Activated CD4-positive, CD25-positive, alpha-beta regulatory T cell treated with anti-CD3 and anti-CD28 coated beads, Interleukin-2, amount 50 U/mL, for 16 hours (primary cell): ENCODE results near the gene SSBP2.

Source experiments
- DNase-seq: peaks from one replicate; pipeline ENCODE4 v3.0.0-alpha.2; 2020; ENCODE audit warnings: low read depth, low spot score

Gene SSBP2

GRCh38 chr5:81393783-81394718 is 356.8 kb downstream of the SSBP2 start, which contains the start of gene ACOT12:
Gene ACOT12 (minus strand): TSS chr5:81394134. CDS start chr5:81394114, 20 bp downstream.
- DNase-seq: no peak

- DNase-seq: no peak
Measured at GRCh38 chr5:81393430-81393782, 357.5 kb downstream of the SSBP2 start.

- DNase-seq: no peak
Measured at GRCh38 chr5:81389025-81389424, 361.9 kb downstream of the SSBP2 start.

- no peak for DNase-seq
Measured at GRCh38 chr5:81388169-81388568, 362.7 kb downstream of the SSBP2 start.

GRCh38 chr5:81383867-81384266 is 367.0 kb downstream of the SSBP2 start:
- no peak for DNase-seq

GRCh38 chr5:81371354-81371876 is 379.5 kb downstream of the SSBP2 start:
- no peak for DNase-seq

- no peak for DNase-seq
Measured at GRCh38 chr5:81370912-81371311, 380.0 kb downstream of the SSBP2 start.

GRCh38 chr5:81365541-81365940 is 385.4 kb downstream of the SSBP2 start:
- no peak for DNase-seq

- DNase-seq: no peak
Measured at GRCh38 chr5:81363093-81363871, 387.6 kb downstream of the SSBP2 start.
